MG63 (cell line): ENCODE data around the gene MAF. TPM values are rescaled to one million over a fixed set of nuclear protein-coding genes. Genes with fewer than 3 reads are reported as not detected.

Source experiments
- DNase-seq: peaks from one replicate; pipeline ENCODE4 v3.0.0-alpha.2; 2020
- H3K27me3 ChIP-seq: fragments of 250-450 bp; sonication (Bioruptor Pico); 2 replicates; pipeline ENCODE4 v1.5.1; 2020; ENCODE audit warnings: mild to moderate bottlenecking, moderate library complexity
- H3K36me3 ChIP-seq: fragments of 250-450 bp; sonication (Bioruptor Pico); 2 replicates; pipeline ENCODE4 v1.5.1; 2020; ENCODE audit warnings: mild to moderate bottlenecking, moderate library complexity
- H3K4me3 ChIP-seq: fragments of 250-450 bp; sonication (Bioruptor Pico); 2 replicates; pipeline ENCODE4 v1.5.1; 2020; ENCODE audit warnings: mild to moderate bottlenecking, moderate library complexity
- H3K9me3 ChIP-seq: fragments of 250-450 bp; sonication (Bioruptor Pico); 2 replicates; pipeline ENCODE4 v1.5.1; 2020; ENCODE audit warnings: mild to moderate bottlenecking, moderate library complexity
- total RNA-seq: library from RNA; depleted of rRNA; stranded (reverse); fragments of >200 nt; shearing (Covaris generic); gene quantifications from 2 replicates; pipeline ENCODE4 v1.2.3, GENCODE V29; 2014; ENCODE audit warnings: low replicate concordance

MAF gene
- total RNA-seq, 1 experiment from 2014 or later, result not detected

DNA sequence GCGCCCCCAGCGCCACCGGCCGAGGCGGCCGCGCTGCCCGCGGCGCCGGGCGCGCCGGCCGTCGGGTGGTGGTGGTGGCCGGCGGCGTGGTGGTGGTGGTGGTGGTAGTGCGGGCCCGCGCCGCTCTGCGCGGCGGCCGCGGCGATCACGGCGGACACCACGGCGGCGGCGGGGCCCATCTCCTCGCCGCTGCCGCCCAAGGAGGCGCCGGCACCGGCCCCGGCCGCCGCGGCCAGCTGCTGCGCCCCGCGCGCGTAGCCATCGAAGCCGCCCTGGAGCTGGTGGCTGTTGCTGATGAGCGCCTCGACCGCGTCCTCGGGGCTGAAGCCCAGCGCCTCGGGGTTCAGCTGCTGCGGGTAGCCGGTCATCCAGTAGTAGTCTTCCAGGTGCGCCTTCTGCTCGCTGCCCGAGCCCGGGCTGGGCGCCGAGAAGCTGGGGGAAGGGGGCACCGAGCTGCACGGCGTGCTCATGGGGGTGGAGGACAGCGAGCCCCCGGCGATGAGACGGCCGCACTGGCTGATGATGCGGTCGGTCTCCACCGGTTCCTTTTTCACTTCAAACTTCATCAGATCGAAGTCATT, 1.2 kb downstream of the MAF start:
- Histone ChIP-seq H3K4me3 (no peak overlapping the region), H3K9me3 (no peaks in the 10 kb centered on the region), H3K27me3 (peaks cover 20% of the 10 kb centered on the region), H3K36me3 (no peaks in the 10 kb centered on the region)
- no peak for DNase-seq

DNA sequence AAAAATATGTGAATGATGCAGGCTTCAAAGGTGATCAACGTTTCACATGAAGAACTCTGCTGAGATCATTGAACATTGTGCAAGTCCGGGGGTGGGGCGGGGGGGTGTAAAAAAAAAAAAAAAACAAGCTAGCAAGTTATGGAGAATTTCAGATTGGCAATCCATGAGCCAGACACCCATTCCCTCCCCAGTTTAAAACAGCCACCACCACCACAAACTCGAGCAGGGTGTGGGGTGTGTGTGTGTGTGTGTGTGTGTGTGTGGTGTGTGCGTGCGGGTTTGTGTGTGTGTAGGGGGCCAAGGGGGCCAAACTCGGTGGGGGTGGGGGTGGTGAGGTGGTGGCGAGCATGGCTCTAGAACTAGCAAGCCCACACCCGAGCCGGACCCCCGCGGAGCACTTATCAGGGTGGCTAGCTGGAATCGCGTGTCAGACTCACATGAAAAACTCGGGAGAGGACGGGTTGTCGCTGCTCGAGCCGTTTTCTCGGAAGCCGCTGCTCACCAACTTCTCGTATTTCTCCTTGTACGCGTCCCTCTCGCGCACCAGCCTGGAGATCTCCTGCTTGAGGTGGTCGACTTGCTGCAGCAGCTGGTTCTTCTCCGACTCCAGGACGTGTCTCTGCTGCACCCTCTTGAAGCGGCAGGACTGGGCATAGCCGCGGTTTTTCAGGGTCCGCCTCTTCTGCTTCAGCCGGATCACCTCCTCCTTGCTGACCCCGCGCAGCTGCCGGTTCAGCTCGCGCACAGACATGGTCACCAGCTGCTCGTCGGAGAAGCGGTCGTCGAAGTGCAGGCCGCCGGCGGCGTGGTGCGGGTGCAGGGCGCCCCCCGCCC, 2.0 kb downstream of the MAF start:
- peak; percentile 14 for DNase-seq
- peaks cover 18% of the 10 kb centered on the region for H3K27me3 ChIP-seq
- H3K4me3 ChIP-seq, result no peak overlapping the region
- H3K36me3 ChIP-seq, result no peaks in the 10 kb centered on the region
- no peaks in the 10 kb centered on the region for H3K9me3 ChIP-seq

DNA sequence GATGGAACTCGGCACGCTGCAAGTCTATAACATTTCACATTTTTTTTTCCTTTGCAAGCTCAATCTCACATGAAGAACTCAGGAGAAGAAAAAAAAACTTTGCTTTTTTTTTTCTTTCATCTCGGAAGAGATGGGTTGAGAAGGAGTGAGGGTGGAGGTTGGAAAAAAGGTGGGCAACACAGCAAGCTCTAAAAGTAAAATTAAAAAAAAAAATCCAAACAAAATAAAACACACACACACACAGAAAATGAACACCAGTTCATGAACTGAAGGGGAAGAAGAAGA, 2.5 kb downstream of the MAF start:
- Histone ChIP-seq H3K36me3 (no peaks in the 10 kb centered on the region), H3K9me3 (no peaks in the 10 kb centered on the region), H3K4me3 (no peak overlapping the region), H3K27me3 (peaks cover 18% of the 10 kb centered on the region)
- no peak for DNase-seq

DNA sequence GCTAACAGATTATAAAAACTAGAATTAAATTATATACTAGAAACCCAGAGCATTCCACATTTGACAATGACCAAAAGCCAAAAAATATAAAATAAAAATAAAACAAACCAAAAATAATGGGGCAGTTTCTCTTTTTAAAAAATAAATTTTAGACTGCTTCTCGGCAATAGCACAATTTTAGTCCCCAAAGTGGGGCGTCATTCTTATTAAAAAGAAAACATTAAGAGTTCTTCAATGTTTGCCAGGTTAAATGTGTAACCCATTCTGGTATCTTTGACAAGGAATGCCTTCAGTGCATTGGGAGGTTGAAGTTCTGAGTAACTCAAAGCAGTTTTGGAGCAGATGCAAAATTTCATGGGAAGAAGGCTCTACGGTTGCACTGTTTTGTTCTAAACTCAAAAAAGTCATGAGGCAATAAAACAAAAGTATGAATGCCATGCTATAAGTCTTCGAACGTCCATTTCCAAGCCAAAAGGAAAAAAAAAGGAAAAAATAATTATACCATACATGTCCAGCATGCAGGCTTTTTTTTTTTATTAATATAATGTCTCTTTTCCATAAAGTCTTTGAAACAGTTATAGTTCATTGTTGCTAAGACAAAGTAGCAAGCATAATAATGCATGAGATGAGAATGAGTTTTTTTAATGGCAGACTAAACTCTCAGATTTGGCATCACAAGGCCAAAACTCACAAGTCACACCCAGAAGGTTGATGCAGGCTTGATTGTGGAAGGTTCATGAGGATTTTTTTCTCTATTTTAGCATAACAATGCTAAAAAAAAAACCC, 3.1 kb downstream of the MAF start:
- H3K9me3 ChIP-seq, result no peaks in the 10 kb centered on the region
- H3K27me3 ChIP-seq, result peaks cover 18% of the 10 kb centered on the region
- H3K36me3 ChIP-seq, result no peaks in the 10 kb centered on the region
- no peak overlapping the region for H3K4me3 ChIP-seq
- DNase-seq, result no peak

DNA sequence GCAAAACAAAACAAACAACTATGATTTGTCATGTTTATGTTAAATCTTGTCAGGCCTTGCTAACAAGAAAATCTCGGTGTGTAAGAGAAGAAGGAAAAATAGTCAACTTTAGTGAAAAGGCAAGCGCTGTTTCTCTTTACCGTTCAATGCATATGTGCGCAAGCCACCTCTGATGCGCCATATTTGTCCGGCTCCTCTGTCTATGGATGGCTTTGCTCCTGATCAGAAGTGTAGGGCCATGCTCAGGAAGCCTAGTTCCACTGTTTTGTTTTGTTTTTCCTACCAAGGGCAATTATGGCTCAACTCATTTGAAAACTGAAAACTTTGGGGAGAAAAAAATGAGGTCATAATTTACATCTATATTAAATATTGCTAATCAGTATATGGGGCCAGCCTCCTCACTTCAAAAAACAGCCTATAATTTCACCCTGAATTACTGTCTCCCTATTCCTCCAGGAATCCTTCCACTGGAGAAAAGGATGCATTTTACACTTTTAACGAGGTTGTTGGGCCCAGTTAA, 4.5 kb downstream of the MAF start:
- DNase-seq, result no peak
- Histone ChIP-seq H3K27me3 (peaks cover 13% of the 10 kb centered on the region), H3K4me3 (no peak overlapping the region), H3K36me3 (no peaks in the 10 kb centered on the region), H3K9me3 (no peaks in the 10 kb centered on the region)

DNA sequence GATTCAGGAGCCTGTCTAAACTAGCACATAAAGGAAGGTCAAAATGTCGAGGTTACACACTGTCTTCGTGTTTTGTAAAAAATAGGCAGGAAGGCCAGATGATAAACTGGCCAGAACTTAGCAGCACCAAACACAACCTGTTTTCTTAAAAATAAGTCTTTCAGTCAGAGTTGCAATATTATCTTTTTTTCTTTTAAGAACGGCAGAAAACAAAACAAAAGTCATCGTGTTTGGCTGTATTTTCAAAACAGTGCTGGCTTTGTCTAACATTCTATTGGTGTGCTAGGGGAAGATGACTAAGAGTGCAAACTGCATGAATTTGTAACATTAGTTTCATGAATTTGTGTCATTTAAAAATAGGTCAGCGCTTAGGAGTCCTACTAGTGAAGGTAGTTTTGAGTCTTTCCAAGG, 5.3 kb downstream of the MAF start:
- H3K27me3 ChIP-seq, result peaks cover 8% of the 10 kb centered on the region; the same call in 1 of the 2 replicates
- no peak overlapping the region for H3K4me3 ChIP-seq
- H3K9me3 ChIP-seq, result no peaks in the 10 kb centered on the region
- H3K36me3 ChIP-seq, result no peaks in the 10 kb centered on the region
- no peak for DNase-seq

DNA sequence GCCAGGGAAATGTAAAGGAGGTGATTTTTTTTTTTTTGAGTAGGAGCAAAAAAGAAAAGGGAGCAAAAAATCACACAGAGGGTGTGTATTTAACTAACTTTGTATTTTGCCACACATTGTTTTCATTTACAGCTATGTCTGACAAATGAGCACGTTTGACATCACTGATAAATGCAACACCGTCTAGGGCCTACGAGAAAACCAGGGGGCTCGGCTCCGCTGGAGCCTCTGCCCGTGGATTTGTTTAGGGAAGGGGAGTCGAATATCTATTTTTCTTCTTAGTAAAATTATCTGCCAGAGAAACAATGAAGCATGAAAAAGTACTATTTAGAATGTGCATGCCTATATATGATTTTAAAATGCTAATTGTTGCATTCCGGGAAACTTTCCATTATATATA, 6.8 kb downstream of the MAF start:
- H3K36me3 ChIP-seq, result no peaks in the 10 kb centered on the region
- no peak for DNase-seq
- H3K9me3 ChIP-seq, result no peaks in the 10 kb centered on the region
- H3K27me3 ChIP-seq, result peaks cover 3% of the 10 kb centered on the region; the same call in 1 of the 2 replicates
- H3K4me3 ChIP-seq, result no peak overlapping the region

DNA sequence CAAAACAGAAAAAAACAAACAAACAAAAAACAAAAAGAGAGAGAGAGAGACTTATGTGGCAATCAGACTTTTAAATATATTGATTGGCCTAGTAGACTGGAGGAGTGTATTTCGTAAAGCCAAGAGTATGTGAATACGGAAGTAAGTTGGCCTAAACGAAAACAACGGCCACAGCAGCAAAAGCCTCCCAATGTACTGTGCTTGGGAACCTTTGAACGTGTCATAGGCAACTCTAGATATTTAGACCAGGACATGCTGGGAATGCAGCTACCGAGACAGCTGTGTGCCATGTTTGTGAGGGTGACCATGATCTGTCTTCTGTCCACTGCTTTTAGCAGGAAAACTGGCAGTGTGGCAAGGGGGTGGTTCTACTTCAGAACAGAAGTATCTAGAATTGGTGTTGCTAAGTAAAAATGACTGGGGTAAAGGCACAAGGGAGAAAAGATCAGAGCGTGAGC, 7.4 kb downstream of the MAF start:
- Histone ChIP-seq H3K4me3 (no peak overlapping the region), H3K9me3 (no peaks in the 10 kb centered on the region), H3K27me3 (no peaks in the 10 kb centered on the region), H3K36me3 (no peaks in the 10 kb centered on the region)
- no peak for DNase-seq

DNA sequence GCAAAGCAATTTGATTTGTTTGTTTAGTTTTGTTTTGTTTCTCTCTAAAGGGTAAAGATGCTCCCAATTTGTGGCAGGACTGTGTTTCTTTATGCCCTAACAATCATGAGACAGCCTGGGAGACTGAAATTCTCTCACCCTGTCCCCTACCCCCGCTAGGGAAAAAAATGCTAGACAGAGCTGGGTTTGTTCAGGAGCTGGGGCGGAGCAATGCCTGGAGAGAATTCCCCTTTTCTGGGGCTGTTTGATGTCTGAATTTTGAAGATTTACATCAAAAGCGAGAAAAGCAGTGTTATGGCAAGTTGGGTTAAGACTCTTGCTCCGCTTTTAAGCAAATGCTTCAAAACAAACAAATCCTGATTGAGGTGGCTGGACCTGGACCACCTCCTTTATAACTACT, 8.4 kb downstream of the MAF start:
- no peak for DNase-seq
- H3K36me3 ChIP-seq, result no peaks in the 10 kb centered on the region
- H3K27me3 ChIP-seq, result no peaks in the 10 kb centered on the region
- H3K4me3 ChIP-seq, result no peak overlapping the region
- no peaks in the 10 kb centered on the region for H3K9me3 ChIP-seq

DNA sequence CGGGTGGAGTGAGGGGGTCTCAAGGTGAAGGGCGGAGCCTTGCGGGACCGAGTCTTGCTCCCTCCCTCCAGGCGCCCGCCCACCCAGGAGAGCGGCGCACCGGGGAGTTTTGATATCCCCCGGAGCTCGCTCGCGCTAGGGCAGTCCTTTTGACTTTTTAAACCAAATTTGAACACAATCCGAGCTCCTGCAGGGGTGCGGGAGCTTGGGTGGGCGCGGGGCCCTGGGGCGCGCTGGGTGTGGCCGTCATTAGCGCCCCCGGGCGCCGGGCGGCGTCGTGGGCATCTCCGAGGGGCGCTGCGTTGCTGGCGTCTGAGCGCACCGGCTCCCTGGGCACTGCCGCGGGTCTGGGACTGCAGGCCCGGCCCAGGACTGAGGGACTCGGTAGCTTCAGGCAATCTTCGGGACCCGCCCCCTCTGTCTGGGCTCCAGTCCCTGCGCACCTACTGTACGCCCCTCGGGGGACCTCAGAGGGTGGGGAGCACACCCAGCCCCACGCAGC, 10.9 kb downstream of the MAF start:
- no peak overlapping the region for H3K4me3 ChIP-seq
- DNase-seq, result no peak
- H3K36me3 ChIP-seq, result no peaks in the 10 kb centered on the region
- no peaks in the 10 kb centered on the region for H3K9me3 ChIP-seq
- H3K27me3 ChIP-seq, result no peaks in the 10 kb centered on the region

DNA sequence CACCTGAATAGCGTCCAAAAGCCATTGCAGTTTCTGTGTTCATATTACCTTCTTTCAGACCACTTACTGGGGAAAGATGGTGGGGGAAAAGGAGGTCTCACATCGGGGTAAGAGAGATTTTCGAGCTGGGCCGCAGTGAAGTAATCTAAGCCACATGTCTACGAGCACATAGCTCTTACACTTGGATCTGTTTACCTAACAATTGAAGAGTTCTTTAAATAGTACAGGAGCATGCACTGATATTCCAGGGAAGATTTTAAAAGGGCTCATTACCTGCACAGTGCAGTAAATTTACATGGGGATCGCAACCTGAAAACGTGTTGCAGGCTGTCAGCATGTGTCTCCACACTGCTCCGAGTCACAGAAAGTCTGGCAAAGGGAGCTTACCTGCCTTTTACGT, 12.6 kb downstream of the MAF start:
- no peaks in the 10 kb centered on the region for H3K36me3 ChIP-seq

DNA sequence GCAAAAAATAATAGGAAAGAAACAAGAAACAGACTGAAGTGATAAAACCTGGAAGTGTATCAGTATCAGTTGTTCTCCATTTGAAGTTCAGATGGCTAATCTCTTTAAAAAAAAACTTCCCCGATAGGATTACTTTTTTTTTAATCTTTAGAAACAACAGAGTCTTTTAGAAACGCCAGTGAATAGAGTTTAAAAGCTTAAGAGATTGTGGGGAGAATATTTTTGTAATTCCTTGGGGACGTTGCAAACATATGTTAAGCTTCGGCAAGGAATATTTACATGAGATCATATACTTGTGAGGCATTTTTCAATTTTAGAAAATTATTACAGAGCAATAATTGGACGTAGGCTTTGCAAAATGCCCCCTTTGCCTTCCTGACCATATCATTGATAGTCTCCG, 13.2 kb downstream of the MAF start:
- Histone ChIP-seq H3K27me3 (no peaks in the 10 kb centered on the region), H3K9me3 (no peaks in the 10 kb centered on the region), H3K4me3 (no peak overlapping the region), H3K36me3 (no peaks in the 10 kb centered on the region)
- DNase-seq, result no peak

More for the DNA sequence above, 12.6 kb downstream of the MAF start:
- no peak overlapping the region for H3K4me3 ChIP-seq
- no peak for DNase-seq
- no peaks in the 10 kb centered on the region for H3K27me3 ChIP-seq
- H3K9me3 ChIP-seq, result no peaks in the 10 kb centered on the region

DNA sequence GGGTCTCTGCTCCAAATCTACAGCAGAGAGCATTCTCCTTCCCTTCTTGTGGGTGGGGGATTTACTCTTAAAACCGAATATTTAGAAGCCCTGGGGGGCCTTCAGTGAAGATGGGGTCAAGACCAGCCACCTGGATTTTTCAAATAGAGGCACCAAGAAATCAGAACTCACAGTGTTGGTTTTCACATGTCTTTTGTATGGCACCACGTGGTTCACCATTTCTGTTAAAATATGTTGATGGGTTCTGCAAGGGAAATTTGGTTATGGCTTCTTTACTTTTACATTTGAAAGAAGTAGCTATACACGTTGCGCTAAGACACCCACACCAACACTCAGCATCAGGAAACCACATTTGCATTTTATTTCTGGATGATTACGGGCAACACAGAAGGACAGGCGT, 17.7 kb downstream of the MAF start:
- Histone ChIP-seq H3K27me3 (no peaks in the 10 kb centered on the region), H3K36me3 (no peaks in the 10 kb centered on the region), H3K9me3 (no peaks in the 10 kb centered on the region), H3K4me3 (no peak overlapping the region)
- DNase-seq, result no peak

DNA sequence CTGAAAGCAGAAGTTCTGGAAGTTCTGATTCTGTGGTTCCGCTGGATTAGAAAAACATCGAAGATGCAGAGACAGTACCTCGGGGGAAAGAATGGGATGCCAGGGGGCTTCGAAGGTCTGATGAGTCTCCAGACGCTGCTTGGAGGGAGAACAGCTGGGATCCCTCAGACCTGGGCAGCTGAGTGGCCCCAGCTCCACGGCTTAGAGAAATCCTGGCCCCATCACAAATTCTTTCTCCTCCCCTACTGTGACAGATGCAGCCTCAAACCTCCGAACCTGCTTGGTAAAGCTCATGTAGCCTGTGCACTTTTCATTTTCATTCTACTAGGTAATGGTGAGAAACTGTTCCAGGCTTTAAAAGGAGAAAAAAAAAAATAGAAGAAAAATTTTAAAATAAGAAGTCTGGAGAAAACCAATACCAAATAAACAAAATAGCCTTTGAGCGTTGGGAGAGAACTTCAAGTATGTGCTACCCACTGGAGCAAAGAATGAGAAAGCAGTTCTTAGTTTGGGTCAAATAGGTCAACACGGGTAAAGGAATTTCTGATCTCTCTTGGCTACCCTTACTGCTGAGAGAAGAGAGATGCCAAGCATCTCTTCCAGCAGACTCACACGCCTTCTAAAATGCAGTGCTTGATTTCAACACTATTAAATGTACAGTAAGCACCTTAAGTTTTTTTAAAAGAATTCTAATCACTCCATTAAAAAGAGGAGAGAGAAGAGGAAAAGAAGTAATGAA, 19.9 kb downstream of the MAF start:
- DNase-seq, result no peak
- Histone ChIP-seq H3K27me3 (no peaks in the 10 kb centered on the region), H3K4me3 (no peak overlapping the region), H3K36me3 (no peaks in the 10 kb centered on the region), H3K9me3 (no peaks in the 10 kb centered on the region)

DNA sequence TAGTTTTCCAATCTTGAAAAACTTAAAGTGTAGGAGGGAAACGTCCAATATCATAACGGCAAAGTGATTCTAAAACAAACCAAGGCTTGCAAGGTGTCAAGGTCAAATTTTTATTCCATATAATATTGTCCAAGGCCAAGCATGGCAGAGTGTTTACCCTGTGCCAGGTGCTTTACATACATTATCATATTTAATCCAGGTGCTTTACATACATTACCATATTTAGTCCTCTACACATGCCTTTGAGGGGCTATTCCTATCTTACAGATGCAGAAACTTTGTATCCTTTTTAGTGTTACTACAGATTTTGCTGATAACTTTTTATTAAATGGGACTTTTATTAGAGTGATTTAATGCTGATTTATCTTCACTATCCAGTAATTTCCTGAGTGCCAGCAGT, 23.9 kb downstream of the MAF start:
- no peak for DNase-seq
- Histone ChIP-seq H3K4me3 (no peak overlapping the region), H3K9me3 (no peaks in the 10 kb centered on the region), H3K27me3 (no peaks in the 10 kb centered on the region), H3K36me3 (no peaks in the 10 kb centered on the region)

DNA sequence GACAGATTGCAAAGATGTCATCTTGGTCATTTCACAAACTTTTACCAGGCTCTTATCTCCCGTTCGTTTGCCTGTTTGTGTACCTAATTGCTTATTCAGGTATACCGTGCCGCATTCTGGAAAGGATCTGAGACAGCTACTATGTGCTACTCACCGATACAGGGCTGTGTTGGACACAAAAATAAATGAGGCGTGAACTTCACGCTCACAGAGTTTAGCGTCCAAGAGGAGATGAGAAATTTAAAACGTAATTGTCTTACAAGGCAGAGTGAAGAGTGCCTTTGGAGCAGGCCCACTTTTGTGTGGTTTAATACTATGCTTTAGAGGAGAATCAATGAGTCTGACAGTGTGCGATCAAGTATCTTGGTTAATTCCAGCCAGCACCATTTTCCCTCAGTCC, 26.7 kb downstream of the MAF start:
- Histone ChIP-seq H3K4me3 (no peak overlapping the region), H3K36me3 (no peaks in the 10 kb centered on the region), H3K9me3 (no peaks in the 10 kb centered on the region), H3K27me3 (no peaks in the 10 kb centered on the region)
- no peak for DNase-seq

DNA sequence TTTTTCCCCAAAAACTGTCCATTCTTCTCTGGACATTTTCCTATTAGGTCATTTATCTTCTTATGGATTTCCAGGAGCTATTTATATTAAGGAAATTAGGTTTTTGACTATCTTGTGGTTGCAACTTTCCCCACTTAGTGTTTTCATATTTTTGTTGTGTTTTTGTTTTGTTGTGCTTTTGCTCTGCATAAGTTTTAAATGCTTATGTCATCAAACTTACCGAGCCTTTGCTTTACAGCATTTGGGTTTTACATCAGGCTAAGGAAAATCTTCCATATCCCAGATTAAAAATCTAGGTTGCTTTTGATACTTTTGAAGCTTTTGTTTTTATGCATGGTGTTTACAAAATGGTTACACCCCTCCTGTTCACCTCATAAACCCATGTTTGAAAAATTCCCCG, 27.5 kb downstream of the MAF start:
- H3K36me3 ChIP-seq, result no peaks in the 10 kb centered on the region
- H3K27me3 ChIP-seq, result no peaks in the 10 kb centered on the region
- no peak overlapping the region for H3K4me3 ChIP-seq
- no peak for DNase-seq
- H3K9me3 ChIP-seq, result no peaks in the 10 kb centered on the region
